HG03457 (cell line): ENCODE results near the gene PYGB.
"Not testable (repeated sequence)": the region's sequence is repeated elsewhere in the genome, so short reads cannot be mapped to it uniquely, and the experiment has no call there.

Experiments
- ATAC-seq: cut with Tn5 transposase; IDR thresholded peaks from one replicate; pipeline ENCODE4 v1.9.1; 2021; ENCODE audit warnings: moderate number of reproducible peaks; ENCODE audit not compliant: unreplicated experiment

PYGB gene

GRCh38 chr20:25229486-25230165, 18.3 kb upstream of the PYGB start:
- peak; percentile 20 for ATAC-seq

DNA sequence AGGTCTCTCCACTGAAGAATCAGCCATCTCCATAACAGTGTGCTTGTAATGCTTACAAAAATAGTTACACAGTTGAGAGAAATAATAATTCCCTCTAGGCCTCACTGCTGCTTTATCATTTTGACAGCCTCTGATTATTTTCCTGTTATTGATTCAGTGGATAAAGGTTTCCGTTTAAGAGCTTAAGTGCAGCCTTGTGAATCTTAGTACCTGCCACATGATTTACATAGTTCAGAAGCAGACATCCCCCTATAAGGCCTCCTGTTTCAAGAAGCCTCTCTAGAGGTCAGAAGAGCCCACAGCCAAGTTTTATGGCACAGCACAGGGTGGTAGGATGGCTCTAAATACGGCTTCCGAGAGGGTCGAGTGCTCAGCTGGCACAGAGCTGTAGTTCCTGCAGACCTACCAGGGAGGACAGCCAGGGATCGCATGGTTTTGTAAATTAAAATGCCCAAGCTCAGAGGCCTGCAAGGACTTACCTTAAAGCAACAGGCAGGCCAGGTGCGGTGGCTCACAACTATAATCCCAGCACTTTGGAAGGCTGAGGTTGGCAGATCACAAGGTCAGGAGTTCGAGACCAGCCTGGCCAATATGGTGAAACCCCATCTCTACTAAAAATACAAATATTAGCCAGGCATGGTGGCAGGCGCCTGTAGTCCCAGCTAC, 17.6 kb upstream of the PYGB start:
- peak; percentile 79 for ATAC-seq

DNA sequence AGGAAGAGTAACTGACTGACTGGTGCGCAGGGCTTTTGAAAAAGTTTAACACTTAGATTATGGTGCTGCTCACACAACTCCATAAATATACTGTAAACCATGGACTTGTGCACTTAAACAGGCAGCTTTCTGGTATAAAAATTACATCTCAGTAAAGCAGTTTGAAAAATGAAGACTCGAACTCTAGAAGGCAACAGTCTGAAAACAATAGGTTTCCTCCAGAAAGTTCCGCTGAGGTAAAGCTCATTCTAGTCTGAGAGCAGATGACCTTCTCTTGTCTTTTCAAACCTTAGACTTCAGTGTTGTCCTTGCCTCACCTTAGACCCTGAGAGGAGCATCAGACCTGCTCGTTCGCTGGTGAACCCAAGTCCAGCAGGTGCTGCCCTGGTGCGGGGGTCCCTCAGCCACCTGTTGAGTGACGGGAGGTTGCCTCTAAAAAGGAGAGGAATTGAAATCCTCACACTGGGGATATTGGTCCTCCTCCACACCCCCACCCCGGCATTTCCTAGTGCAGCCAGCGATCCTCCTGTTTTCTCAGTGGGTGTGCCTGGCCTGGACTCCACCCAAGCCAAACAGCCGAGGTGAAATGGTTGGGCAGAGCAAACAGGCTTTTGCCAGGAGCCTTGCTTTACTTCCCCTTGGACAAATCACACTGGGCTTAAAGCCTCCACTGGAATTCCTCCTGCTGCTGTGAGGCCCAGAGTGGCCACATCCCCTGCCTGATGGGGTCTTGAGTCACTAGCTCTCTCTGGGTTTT, 14.7 kb upstream of the PYGB start:
- no peak for ATAC-seq

GRCh38 chr20:25234009-25234849, 13.7 kb upstream of the PYGB start:
- ATAC-seq: not testable (repeated sequence)

- ATAC-seq: no peak
These were observed 11.2 kb upstream of the PYGB start for GRCh38 chr20:25236450-25237304.

DNA sequence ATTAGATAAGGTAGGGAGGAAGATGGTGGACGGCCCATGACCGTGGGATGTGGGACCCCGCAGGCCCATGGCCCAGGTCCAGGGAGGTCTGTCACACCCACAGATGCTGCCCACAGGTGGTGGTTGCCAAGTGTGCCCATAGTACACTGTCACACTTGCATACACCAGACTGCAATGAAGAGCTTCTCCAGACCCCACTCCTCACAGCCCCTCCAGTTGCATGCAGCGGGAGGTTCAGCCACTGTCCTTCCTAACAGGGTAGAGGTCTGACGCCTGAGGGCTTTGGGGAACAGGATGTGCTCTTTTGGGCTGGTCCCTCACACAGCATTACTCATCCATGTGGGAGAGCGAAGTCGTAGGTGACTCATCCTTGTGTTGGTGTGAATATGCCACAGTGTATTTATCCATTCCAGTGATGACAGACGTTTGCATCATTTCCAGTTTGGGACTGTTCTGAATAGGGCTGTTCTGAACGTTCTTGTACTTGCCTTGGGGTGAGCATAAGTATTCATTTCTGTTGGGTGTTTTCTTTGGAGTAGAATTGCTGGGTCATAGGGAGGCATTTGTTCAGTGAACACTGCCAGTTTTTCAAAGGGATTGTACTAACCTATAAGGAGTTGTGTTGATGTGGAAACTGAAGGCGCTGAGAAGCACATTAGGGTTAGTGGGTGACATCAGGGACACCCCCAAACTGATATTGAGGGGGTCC, 10.1 kb upstream of the PYGB start:
- no peak for ATAC-seq

- ATAC-seq: no peak
These were observed 9.4 kb upstream of the PYGB start for GRCh38 chr20:25238319-25239037.

DNA sequence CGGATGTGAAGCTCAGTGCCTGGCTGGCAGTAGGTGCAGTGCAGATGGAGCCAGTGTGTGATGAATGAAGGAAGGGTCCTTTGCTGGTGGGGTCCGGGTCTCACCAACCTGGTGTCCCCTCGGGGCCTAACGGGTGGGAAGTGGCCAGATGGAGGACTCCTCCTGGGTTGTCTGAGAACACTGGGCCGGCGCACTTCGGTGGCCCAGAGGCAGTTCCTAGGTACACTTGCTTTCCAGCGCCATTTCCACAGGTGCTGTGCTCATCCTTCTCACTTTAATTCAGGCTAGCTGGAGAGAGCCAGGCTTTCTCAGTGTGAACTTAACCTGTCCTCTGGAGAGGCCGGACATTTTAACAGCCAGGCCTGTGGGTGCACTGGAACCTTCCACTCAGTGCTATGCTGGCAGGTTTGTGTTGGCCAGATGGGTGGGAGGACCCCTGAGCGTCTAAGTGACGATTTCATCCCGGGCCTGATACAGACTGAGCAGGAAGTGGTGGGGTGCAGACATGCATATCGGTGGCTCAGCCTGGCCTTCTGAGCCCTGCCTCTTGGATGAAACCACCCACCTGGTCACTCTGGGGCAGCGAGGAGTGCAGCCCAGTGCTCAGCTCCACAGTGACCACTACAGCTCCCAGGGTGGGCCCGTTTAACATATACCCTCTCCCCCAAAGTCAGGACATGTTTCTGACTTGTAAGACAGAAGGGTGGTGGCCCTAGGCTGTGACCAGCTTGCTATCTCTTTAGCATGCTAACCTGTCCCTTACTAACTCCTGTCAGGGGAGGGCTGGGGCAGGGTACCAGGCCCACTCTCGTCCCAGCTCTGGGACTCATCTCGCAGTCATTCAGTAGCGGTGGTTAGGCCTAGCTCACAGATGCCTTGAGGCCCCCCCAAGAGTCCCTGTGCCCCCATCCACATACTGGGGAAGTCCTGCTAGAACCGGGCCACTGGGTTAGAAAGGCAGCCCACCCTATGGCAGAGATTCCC, 8.2 kb upstream of the PYGB start:
- no peak for ATAC-seq

GRCh38 chr20:25240851-25241658, 6.8 kb upstream of the PYGB start:
- ATAC-seq: not testable (repeated sequence)

GRCh38 chr20:25241659-25241955, 6.3 kb upstream of the PYGB start:
- ATAC-seq: not testable (repeated sequence)

DNA sequence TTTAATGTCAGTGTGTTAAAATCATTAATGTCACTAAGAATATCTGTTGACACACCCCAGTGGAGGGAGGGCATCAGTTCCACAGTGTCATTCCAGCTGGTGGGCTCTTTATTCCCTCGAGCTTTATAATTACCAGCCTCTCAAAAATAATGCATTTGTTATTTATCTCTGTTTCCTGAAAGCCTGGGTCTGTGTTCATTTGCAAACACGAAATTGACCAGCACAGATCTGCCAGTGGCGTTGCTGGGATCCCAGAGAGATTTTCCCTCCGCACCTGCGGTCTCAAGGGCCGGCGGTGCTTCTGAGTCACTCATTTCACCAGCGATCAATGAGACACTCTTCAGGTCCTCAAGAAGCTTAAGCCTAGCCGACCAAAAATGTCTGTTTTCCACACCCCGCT, 5.7 kb upstream of the PYGB start:
- ATAC-seq: no peak

DNA sequence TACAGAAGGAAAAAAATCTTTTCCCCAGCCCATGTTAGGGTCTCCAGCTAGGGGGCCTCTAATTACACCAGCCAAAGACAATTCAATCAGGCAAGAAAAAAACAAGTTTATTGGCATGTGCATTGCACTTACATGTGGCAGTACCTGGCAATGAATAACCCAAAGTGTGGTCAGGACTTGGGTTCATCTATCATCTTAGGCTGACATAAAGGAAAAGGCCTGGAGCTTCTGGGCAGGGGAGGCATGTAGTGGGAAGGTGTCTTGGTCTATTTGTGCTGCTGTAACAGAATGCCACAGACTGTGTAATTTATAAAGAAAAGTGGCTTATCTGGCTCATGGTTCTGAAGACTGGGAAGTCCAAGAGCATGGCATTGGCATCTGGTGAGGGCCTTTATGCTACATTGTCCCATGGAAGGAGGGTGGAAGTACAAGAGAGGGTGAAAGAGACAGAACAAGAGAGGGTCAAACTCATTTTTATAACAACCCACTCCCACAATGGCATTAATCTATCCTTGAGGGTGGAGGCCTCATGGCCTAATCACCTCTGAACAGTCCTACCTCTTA, 4.4 kb upstream of the PYGB start:
- ATAC-seq: no peak

DNA sequence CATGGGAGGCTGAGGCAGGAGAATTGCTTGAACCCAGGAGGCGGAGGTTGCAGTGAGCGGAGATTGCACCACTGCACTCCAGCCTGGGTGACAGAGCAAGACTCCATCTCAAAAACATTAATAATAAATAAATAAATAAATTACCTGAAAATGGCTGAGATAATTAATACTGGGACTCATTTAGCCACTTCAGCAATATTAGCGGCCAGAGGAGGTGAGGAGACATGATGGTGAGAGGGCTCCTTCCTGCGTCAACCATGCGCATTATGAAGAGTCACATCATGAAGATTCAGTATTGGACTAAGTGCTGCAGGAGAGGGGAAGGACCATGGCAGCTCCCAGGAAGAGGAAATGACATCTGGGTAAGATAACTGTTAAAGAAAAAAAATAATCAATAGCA, 2.9 kb upstream of the PYGB start:
- ATAC-seq: no peak

DNA sequence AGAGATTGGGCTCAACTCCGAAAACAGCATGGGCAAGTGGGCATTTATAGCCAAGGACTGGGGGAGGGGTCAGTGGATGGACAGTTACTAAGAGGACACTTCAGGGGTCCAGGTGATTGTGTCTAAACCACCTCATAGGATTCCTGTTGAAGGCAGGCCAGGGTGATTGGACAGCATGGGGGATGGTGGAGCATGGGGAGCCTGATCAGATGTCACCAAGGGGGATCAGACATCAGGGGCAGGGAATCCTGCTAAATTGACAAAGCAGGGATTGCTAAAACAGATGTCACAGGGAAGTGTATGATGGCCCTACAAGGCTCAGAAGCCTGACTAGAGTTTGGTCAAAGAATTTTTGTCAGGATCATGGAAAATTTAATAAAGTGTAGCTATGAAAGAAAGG, 2.4 kb upstream of the PYGB start:
- ATAC-seq: no peak

DNA sequence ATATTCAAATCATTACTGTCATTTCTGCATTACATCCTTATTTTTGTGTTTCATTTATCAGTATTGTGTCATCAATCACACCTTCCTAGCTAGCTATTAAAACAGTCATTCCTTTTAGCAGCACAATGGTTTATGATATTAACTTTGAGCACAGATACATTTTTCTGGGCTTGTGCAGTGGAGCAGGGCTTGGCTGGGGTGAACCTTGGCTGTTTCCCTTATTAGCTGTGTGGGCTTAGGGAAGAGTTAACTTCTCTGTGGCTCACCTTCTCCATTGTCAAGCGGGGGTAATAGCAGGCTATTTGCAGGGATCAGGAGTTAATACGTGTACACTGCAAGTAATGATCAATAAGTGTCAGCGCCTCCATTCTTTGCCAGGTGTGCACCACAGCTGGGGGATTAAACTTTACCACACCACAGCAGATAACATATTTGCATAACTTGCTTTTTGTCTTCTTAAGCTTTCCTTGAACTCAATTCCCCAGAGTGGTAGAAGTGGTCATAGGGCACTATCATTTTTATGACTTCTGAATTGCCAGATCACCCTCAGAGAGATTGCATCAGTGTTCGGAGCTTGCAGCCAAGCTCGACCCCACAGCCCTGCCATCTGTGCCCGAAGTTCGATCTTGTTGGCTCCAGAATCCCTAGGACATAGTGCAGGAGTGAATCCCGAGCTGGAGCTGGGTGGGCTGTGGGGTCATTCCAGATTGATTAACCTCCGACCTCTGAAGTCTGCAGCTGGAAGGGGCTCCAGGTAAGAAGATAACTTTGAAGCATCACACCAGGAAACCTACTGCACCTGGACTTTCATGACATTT, 1.5 kb upstream of the PYGB start:
- peak; percentile 24 for ATAC-seq

DNA sequence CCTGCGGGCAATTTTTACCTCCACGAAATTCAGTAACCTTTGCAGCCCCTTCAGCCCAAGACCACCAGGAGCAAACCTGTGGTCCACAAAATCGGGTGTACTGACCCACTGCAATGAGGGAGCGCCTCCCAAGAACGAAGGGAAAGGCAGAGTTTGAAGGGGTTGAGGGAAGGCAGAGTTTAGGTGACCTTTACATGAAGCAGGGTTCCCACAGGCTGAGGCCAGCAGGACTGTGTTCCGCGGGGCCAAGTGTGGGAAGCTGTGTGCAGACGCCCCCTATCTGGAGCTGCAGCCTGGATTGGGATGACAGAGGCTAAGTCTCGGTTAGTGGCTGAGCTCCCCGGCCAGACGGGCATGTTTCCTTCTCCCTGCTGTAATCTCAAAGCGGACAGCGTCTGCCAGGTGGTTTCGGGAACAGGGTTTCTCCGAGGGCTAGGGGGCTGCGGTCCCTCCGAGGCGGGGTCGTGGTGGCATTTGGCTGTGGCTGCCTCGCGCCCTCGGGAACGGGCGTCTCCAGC, 826 bp upstream of the PYGB start:
- ATAC-seq: no peak
